HTERT RPE-1 (cell line): ENCODE data around the gene TGM1.

Experiments
- in situ Hi-C: fragments of 300-500 bp; cut with MboI; formaldehyde crosslinking; loops from 4 replicates; pipeline ENCODE4 v1.14.3; 2020; ENCODE audit warnings: low sequenced_read_pairs

Gene TGM1

GRCh38 chr14:24262821-24263733, at the start of gene TGM1:
Gene TGM1 (minus strand): TSS chr14:24263177. CDS start chr14:24262352, 825 bp downstream.
- in situ Hi-C loops: no loop called here

GRCh38 chr14:24311837-24312615, 49.0 kb upstream of the TGM1 start:
- in situ Hi-C loops: no loop called here

- in situ Hi-C loops: no loop called here
These were observed 47.9 kb upstream of the TGM1 start, which contains the start of gene LTB4R for GRCh38 chr14:24310646-24311604. Gene LTB4R (plus strand): TSS chr14:24311502. CDS start chr14:24315652, 4,150 bp downstream.

- in situ Hi-C loops: no loop called here
These were observed 47.3 kb upstream of the TGM1 start for GRCh38 chr14:24310265-24310645.

GRCh38 chr14:24309538-24310264, 46.7 kb upstream of the TGM1 start, which contains the start of gene LTB4R2:
Gene LTB4R2 (plus strand): TSS chr14:24310140. CDS start chr14:24310665, 525 bp downstream.
- in situ Hi-C loops: no loop called here

GRCh38 chr14:24308342-24309124, 45.6 kb upstream of the TGM1 start:
- in situ Hi-C loops: no loop called here

GRCh38 chr14:24307575-24308341, 44.8 kb upstream of the TGM1 start, which contains the start of gene CIDEB:
Gene CIDEB (minus strand): TSS chr14:24307977. CDS start chr14:24307858, 119 bp downstream.
- in situ Hi-C loops: no loop called here

GRCh38 chr14:24307156-24307574, 44.2 kb upstream of the TGM1 start:
- in situ Hi-C loops: no loop called here

GRCh38 chr14:24304019-24304387, 41.0 kb upstream of the TGM1 start:
- in situ Hi-C loops: no loop called here

- in situ Hi-C loops: no loop called here
These were observed 37.5 kb upstream of the TGM1 start for GRCh38 chr14:24300326-24300980.

- in situ Hi-C loops: no loop called here
These were observed 36.5 kb upstream of the TGM1 start, which contains the start of the genes DHRS1 and NOP9 for GRCh38 chr14:24299255-24300191. Gene DHRS1 (minus strand): TSS chr14:24299780. CDS start chr14:24299106, 674 bp downstream. Gene NOP9 (plus strand): TSS chr14:24299850. CDS start chr14:24299955, 105 bp downstream.

GRCh38 chr14:24298892-24299254, 35.9 kb upstream of the TGM1 start:
- in situ Hi-C loops: no loop called here

GRCh38 chr14:24297190-24297964, 34.4 kb upstream of the TGM1 start:
- in situ Hi-C loops: no loop called here

GRCh38 chr14:24296341-24297157, 33.6 kb upstream of the TGM1 start:
- in situ Hi-C loops: no loop called here

- in situ Hi-C loops: no loop called here
These were observed 30.5 kb upstream of the TGM1 start for GRCh38 chr14:24293525-24293924.
